Left lobe of liver (tissue), 2 donors: Measurements from ENCODE around the gene CYLD. TPM values are rescaled to one million over a fixed set of nuclear protein-coding genes. Genes with fewer than 3 reads are reported as not detected.

ENCODE experiments used
- ATAC-seq: fragments of 200-7000 bp; cut with Tn5 transposase; one replicate; pipeline ENCODE4 v1.9.1; 2020; ENCODE audit warnings: mild to moderate bottlenecking, moderate library complexity
- DNase-seq: peaks from one replicate; pipeline ENCODE4 v3.0.0-alpha.2; 2020; ENCODE audit warnings: low spot score
- total RNA-seq: library from RNA; stranded (reverse); gene quantifications from one replicate; pipeline ENCODE4 v1.2.1, GENCODE V29; 2021
- donor health status: DM: no; HTN: no; CAD: no; lungs with moderate emphysema.
- donor health status: DM: no; HTN: yes; CAD: no.

Gene CYLD
- total RNA-seq, result 14.4 TPM

- peak; percentile 100 for DNase-seq
- ATAC-seq, result peak; percentile 93
These were observed at the start of gene CYLD for GRCh38 chr16:50741781-50742575. Gene CYLD, plus strand, starts transcription at chr16:50742086. Its CDS starts 7,613 bp downstream, at chr16:50749699.

- DNase-seq (no peak), ATAC-seq (no peak)
These were observed 49.3 kb upstream of the CYLD start for GRCh38 chr16:50692644-50692998.

GRCh38 chr16:50692999-50693781, 48.7 kb upstream of the CYLD start, which contains the start of gene NOD2:
Gene NOD2, plus strand, starts transcription at chr16:50693606. Its CDS starts 5,890 bp downstream, at chr16:50699496.
- ATAC-seq (peak; percentile 57), DNase-seq (no peak)

GRCh38 chr16:50694206-50694605, 47.7 kb upstream of the CYLD start:
- DNase-seq (no peak), ATAC-seq (no peak)

GRCh38 chr16:50695017-50696000, 46.6 kb upstream of the CYLD start:
- peak; percentile 82 for DNase-seq
- ATAC-seq, result peak; percentile 67

GRCh38 chr16:50696126-50696525, 45.8 kb upstream of the CYLD start:
- DNase-seq, result no peak
- no peak for ATAC-seq

GRCh38 chr16:50696575-50697420, 45.1 kb upstream of the CYLD start:
- ATAC-seq, result peak; percentile 76
- DNase-seq, result peak; percentile 93

GRCh38 chr16:50697421-50697715, 44.5 kb upstream of the CYLD start:
- ATAC-seq (no peak), DNase-seq (no peak)

GRCh38 chr16:50697881-50698767, 43.8 kb upstream of the CYLD start:
- no peak for DNase-seq
- ATAC-seq, result peak; percentile 30

DNA sequence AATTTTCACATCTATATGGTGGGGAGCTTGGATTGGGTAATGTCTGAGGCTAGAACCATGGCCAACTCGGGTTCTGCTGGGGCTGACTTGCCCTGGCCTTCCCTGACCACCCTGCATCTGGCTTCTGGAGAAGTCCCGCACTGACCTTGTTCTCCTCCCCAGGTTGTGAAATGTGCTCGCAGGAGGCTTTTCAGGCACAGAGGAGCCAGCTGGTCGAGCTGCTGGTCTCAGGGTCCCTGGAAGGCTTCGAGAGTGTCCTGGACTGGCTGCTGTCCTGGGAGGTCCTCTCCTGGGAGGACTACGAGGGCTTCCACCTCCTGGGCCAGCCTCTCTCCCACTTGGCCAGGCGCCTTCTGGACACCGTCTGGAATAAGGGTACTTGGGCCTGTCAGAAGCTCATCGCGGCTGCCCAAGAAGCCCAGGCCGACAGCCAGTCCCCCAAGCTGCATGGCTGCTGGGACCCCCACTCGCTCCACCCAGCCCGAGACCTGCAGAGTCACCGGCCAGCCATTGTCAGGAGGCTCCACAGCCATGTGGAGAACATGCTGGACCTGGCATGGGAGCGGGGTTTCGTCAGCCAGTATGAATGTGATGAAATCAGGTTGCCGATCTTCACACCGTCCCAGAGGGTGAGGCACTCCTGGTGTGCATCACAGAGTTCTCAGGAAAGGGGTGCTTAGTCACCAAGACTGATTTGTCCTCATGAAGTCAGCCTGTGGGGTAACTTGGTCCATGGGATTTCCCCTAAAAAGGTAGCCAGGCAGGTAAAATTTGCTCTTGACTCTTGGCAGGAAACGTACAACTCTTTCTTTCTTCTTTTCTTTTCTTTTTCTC, 42.3 kb upstream of the CYLD start:
- ATAC-seq (peak; percentile 57), DNase-seq (peak; percentile 82)

GRCh38 chr16:50702725-50703124, 39.2 kb upstream of the CYLD start:
- no peak for ATAC-seq

GRCh38 chr16:50704245-50704644, 37.6 kb upstream of the CYLD start:
- DNase-seq (no peak), ATAC-seq (no peak)

More at GRCh38 chr16:50702725-50703124, 39.2 kb upstream of the CYLD start:
- no peak for DNase-seq

- DNase-seq (no peak), ATAC-seq (no peak)
These were observed 36.3 kb upstream of the CYLD start for GRCh38 chr16:50705436-50706110.

- ATAC-seq, result no peak
- DNase-seq, result no peak
These were observed 35.6 kb upstream of the CYLD start for GRCh38 chr16:50706250-50706649.

DNA sequence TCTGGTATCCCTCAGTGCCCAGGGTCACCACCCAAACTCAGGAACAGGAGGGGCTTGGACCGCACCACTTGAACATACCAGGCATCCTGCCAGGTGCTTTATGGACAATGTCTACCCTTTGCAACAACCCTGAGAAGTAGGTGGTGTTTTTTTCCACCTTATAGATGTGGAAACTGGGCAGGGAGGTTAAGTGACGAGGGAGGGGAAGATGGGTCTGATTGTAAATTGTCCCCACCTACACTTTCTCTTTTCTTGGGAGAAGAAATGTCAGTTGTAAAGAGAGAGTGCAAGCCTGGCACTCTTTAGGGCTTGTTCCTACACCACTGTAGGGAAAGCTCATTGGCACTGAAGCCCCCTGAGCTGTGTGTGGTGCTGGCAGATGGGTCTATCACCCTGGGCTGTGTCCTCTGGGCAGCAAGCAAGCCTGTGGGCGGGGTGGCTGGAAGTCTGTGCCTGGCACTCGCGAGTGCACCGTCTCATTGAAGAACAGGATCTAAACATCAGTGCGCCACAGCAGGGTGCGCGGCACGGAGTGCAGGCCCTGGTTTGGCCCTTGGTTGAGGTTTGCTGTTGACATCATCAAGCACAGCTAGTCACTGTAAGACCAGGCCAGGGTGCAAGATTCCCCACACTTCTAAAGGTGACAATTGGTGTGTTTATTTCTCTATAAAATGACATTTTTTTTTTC, 33.4 kb upstream of the CYLD start:
- ATAC-seq (no peak), DNase-seq (no peak)

DNA sequence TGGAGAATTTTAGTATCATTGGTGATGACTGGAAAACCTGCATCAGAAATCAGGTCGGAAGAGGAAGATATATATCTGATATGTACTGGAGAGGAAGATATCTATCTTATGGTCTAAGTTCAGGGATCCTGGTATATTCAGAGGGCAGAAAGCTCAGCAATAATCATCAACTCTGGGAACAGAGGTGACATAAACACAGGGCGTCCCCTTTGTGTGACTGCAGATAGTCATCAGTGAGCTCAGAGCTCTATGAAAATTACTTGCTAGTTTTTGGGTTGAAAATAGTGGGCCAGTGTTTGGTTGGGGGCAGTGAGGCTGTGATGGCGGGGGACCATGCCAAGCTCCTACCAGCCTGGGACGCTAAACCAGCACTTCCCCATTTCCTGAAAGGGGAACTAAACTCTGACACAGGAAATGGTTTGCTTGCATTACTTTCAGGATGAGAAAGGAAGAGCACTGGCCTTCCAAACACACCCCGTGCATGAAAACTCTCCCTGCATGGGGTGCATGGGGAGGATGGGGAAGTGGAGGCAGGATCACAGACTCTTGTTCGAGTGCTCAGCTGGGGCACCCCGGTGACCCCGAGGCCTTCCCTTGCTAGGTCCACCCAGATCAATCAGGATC, 32.7 kb upstream of the CYLD start:
- DNase-seq (no peak), ATAC-seq (peak; percentile 50)

- ATAC-seq, result no peak
- no peak for DNase-seq
These were observed 31.9 kb upstream of the CYLD start for GRCh38 chr16:50709980-50710379.
